Activated naive CD4-positive, alpha-beta T cell treated with anti-CD3 and anti-CD28 coated beads, Interleukin-2, amount 50 U/mL, for 72 hours (primary cell): ENCODE measurements around the gene KLHL29. TPM values are rescaled to one million over a fixed set of nuclear protein-coding genes. Genes with fewer than 3 reads are reported as not detected.

ENCODE experiments used
- ATAC-seq, 2 donors: fragments of 150-1000 bp; cut with Tn5 transposase; 2 replicates each; pipeline ENCODE4 v1.10.0; 2021; ENCODE audit warnings: mild to moderate bottlenecking in 2 of 2, moderate library complexity in 2 of 2
- DNase-seq, 2 donors: peaks; one replicate each; pipeline ENCODE4 v3.0.0; 2021 to 2022; ENCODE audit warnings: low spot score in 2 of 2
- H3K27ac Mint-ChIP-seq, 2 donors: one replicate each; pipeline ENCODE4 v1.8.0; 2022; ENCODE audit warnings: mild to moderate bottlenecking in 2 of 2, mixed read lengths in 2 of 2
- H3K36me3 Mint-ChIP-seq, 2 donors: one replicate each; pipeline ENCODE4 v1.8.0; 2022; ENCODE audit warnings: mixed read lengths in 2 of 2
- H3K9me3 Mint-ChIP-seq, 2 donors: one replicate each; pipeline ENCODE4 v1.8.0; 2022; ENCODE audit warnings: mixed read lengths in 2 of 2
- total RNA-seq, 2 donors: library from RNA; stranded (reverse); gene quantifications; one replicate each; pipeline ENCODE4 v1.2.3, GENCODE V29; 2022

KLHL29 gene
- total RNA-seq, 2 donors from 2014 or later: 1.2 to 4.7 TPM

GRCh38 chr2:23691106-23691470, 306.1 kb downstream of the KLHL29 start:
- no peaks in the 10 kb centered on the region for H3K36me3 Mint-ChIP-seq
- peak overlapping the region in 1 of 2 donors; percentile 45 for H3K27ac Mint-ChIP-seq
- DNase-seq (no peak), ATAC-seq (no peak)
- no peaks in the 10 kb centered on the region for H3K9me3 Mint-ChIP-seq

- DNase-seq (no peak), ATAC-seq (no peak)
- Mint-ChIP-seq H3K9me3 (no peaks in the 10 kb centered on the region), H3K27ac (peak overlapping the region in 1 of 2 donors; percentile 36), H3K36me3 (no peaks in the 10 kb centered on the region)
Measured at GRCh38 chr2:23691565-23691964, 306.6 kb downstream of the KLHL29 start.

GRCh38 chr2:23692263-23692662, 307.3 kb downstream of the KLHL29 start:
- ATAC-seq (no peak), DNase-seq (no peak)
- Mint-ChIP-seq H3K36me3 (no peaks in the 10 kb centered on the region), H3K9me3 (no peaks in the 10 kb centered on the region), H3K27ac (peak overlapping the region in 1 of 2 donors; percentile 65)

- ATAC-seq: no peak
- no peaks in the 10 kb centered on the region for H3K36me3 Mint-ChIP-seq
- peak overlapping the region in 1 of 2 donors; percentile 22 for H3K27ac Mint-ChIP-seq
- DNase-seq: no peak
- no peaks in the 10 kb centered on the region for H3K9me3 Mint-ChIP-seq
Measured at GRCh38 chr2:23692851-23693605, 308.0 kb downstream of the KLHL29 start.

- ATAC-seq (no peak), DNase-seq (no peak)
- Mint-ChIP-seq H3K9me3 (no peaks in the 10 kb centered on the region), H3K36me3 (no peaks in the 10 kb centered on the region), H3K27ac (no peak overlapping the region)
Measured at GRCh38 chr2:23693606-23693951, 308.6 kb downstream of the KLHL29 start.

- H3K27ac Mint-ChIP-seq: peak overlapping the region; percentile 16 to 73
- DNase-seq (no peak), ATAC-seq (no peak)
- no peaks in the 10 kb centered on the region for H3K36me3 Mint-ChIP-seq
- H3K9me3 Mint-ChIP-seq: no peaks in the 10 kb centered on the region
Measured at GRCh38 chr2:23694058-23695045, 309.4 kb downstream of the KLHL29 start.

GRCh38 chr2:23695214-23695889, 310.4 kb downstream of the KLHL29 start:
- ATAC-seq (no peak), DNase-seq (no peak)
- Mint-ChIP-seq H3K36me3 (no peaks in the 10 kb centered on the region), H3K9me3 (no peaks in the 10 kb centered on the region), H3K27ac (no peak overlapping the region)

- no peak overlapping the region for H3K27ac Mint-ChIP-seq
- peaks cover 0 to 4% of the 10 kb centered on the region in 2 donors for H3K36me3 Mint-ChIP-seq
- no peak for DNase-seq
- ATAC-seq: no peak
- no peaks in the 10 kb centered on the region for H3K9me3 Mint-ChIP-seq
Measured at GRCh38 chr2:23695890-23696751, 311.1 kb downstream of the KLHL29 start.

GRCh38 chr2:23696752-23697045, 311.7 kb downstream of the KLHL29 start:
- H3K27ac Mint-ChIP-seq: no peak overlapping the region
- no peak for ATAC-seq
- DNase-seq: no peak
- peaks cover 0 to 7% of the 10 kb centered on the region in 2 donors for H3K36me3 Mint-ChIP-seq
- no peaks in the 10 kb centered on the region for H3K9me3 Mint-ChIP-seq

GRCh38 chr2:23697256-23698075, 312.5 kb downstream of the KLHL29 start:
- ATAC-seq (no peak), DNase-seq (no peak)
- Mint-ChIP-seq H3K36me3 (peaks cover 0 to 7% of the 10 kb centered on the region in 2 donors), H3K27ac (peak overlapping the region in 1 of 2 donors; percentile 85), H3K9me3 (no peaks in the 10 kb centered on the region)

- ATAC-seq: no peak
- no peak overlapping the region for H3K27ac Mint-ChIP-seq
Measured at GRCh38 chr2:23698116-23698693, 313.2 kb downstream of the KLHL29 start.

GRCh38 chr2:23698721-23699579, 314.0 kb downstream of the KLHL29 start:
- Mint-ChIP-seq H3K9me3 (no peaks in the 10 kb centered on the region), H3K27ac (peak overlapping the region in 1 of 2 donors; percentile 23), H3K36me3 (peaks cover 0 to 7% of the 10 kb centered on the region in 2 donors)
- no peak for ATAC-seq
- peak in 1 of 2 donors; percentile 40 for DNase-seq

More at GRCh38 chr2:23698116-23698693, 313.2 kb downstream of the KLHL29 start:
- DNase-seq: no peak
- Mint-ChIP-seq H3K36me3 (peaks cover 0 to 7% of the 10 kb centered on the region in 2 donors), H3K9me3 (no peaks in the 10 kb centered on the region)

GRCh38 chr2:23699580-23699925, 314.6 kb downstream of the KLHL29 start:
- Mint-ChIP-seq H3K9me3 (no peaks in the 10 kb centered on the region), H3K36me3 (peaks cover 0 to 7% of the 10 kb centered on the region in 2 donors), H3K27ac (peak overlapping the region; percentile 17 to 23)
- ATAC-seq: no peak
- DNase-seq: peak in 1 of 2 donors; percentile 23

- H3K27ac Mint-ChIP-seq: no peak overlapping the region
- no peaks in the 10 kb centered on the region for H3K9me3 Mint-ChIP-seq
- DNase-seq: no peak
- ATAC-seq: no peak
- H3K36me3 Mint-ChIP-seq: peaks cover 0 to 7% of the 10 kb centered on the region in 2 donors
Measured at GRCh38 chr2:23700627-23701026, 315.6 kb downstream of the KLHL29 start.
